HepG2 (cell line): Measurements from ENCODE around the gene TLK2.
A peak's percentile ranks its signal among the peaks of the same experiment; 100 is the strongest.

Source experiments
- ATF6 ChIP-seq: sonication (generic); formaldehyde crosslinking; conservative IDR thresholded peaks from 2 replicates; pipeline ENCODE4 v1.4.0; 2020; ENCODE audit warnings: missing genetic modification reagents
- CTCF ChIP-seq: sonication (generic); formaldehyde crosslinking; IDR thresholded peaks from 2 replicates; pipeline ENCODE4 v1.5.0; 2020; ENCODE audit warnings: mild to moderate bottlenecking, missing genetic modification reagents, moderate library complexity
- HDAC2 ChIP-seq: sonication (generic); formaldehyde crosslinking; IDR thresholded peaks from 2 replicates; pipeline ENCODE4 v1.4.0; 2020; ENCODE audit warnings: missing genetic modification reagents
- ISL2 ChIP-seq: sonication (generic); formaldehyde crosslinking; IDR thresholded peaks from 2 replicates; pipeline ENCODE4 v1.5.0; 2020; ENCODE audit warnings: missing genetic modification reagents
- MXI1 ChIP-seq: IDR thresholded peaks from 3 replicates; pipeline ENCODE4 v1.6.1; 2012; ENCODE audit warnings: low read depth, low read length, inconsistent platforms, borderline replicate concordance
- RCOR2 ChIP-seq: IDR thresholded peaks from 2 replicates; pipeline ENCODE4 v1.6.1; 2016; ENCODE audit warnings: missing biosample characterization, missing genetic modification reagents
- SIN3A ChIP-seq: IDR thresholded peaks from 2 replicates; pipeline ENCODE4 v1.6.1; 2011; ENCODE audit warnings: low read depth, mild to moderate bottlenecking, control low read depth, low read length, borderline replicate concordance
- SP2 ChIP-seq: sonication (generic); formaldehyde crosslinking; IDR thresholded peaks from 2 replicates; pipeline ENCODE4 v1.5.1; 2020; ENCODE audit warnings: mild to moderate bottlenecking, missing genetic modification reagents
- ZBED4 ChIP-seq: sonication (generic); formaldehyde crosslinking; IDR thresholded peaks from 2 replicates; pipeline ENCODE4 v1.4.0; 2020; ENCODE audit warnings: missing genetic modification reagents, borderline replicate concordance
- ZNF317 ChIP-seq: sonication (generic); formaldehyde crosslinking; IDR thresholded peaks from 2 replicates; pipeline ENCODE4 v1.5.0; 2020; ENCODE audit warnings: mild to moderate bottlenecking, missing genetic modification reagents
- ZNF660 ChIP-seq: sonication (generic); formaldehyde crosslinking; IDR thresholded peaks from 2 replicates; pipeline ENCODE4 v1.5.1; 2020; ENCODE audit warnings: mild to moderate bottlenecking, low read depth, missing genetic modification reagents, borderline replicate concordance

GRCh38 chr17:62627219-62627903 is 148.7 kb downstream of the TLK2 start, which contains the start of gene MRC2:
- no peak for TF ChIP-seq ZBED4
- no peak for TF ChIP-seq ZNF660
- no peak for TF ChIP-seq HDAC2 (CRISPR knock-in tag)
- no peak for TF ChIP-seq MXI1
- TF ChIP-seq SIN3A = no peak
- no peak for TF ChIP-seq RCOR2 (CRISPR knock-in tag)
- no peak for TF ChIP-seq ZNF317 (CRISPR knock-in tag)
- TF ChIP-seq ISL2 (CRISPR knock-in tag) = no peak
- TF ChIP-seq CTCF = 0 out of 2 replicates have a peak, but pooled peaks have one; percentile 4
- TF ChIP-seq ATF6 (CRISPR knock-in tag) = no peak
- TF ChIP-seq SP2 = no peak
